ENCODE results near the gene H3-3A. TPM values are rescaled to one million over a fixed set of nuclear protein-coding genes. Genes with fewer than 3 reads are reported as not detected.
A peak's percentile ranks its signal among the peaks of the same experiment; 100 is the strongest.

Gene H3-3A
- total RNA-seq, 1 donor from 2014 or later, result 806 TPM

DNA sequence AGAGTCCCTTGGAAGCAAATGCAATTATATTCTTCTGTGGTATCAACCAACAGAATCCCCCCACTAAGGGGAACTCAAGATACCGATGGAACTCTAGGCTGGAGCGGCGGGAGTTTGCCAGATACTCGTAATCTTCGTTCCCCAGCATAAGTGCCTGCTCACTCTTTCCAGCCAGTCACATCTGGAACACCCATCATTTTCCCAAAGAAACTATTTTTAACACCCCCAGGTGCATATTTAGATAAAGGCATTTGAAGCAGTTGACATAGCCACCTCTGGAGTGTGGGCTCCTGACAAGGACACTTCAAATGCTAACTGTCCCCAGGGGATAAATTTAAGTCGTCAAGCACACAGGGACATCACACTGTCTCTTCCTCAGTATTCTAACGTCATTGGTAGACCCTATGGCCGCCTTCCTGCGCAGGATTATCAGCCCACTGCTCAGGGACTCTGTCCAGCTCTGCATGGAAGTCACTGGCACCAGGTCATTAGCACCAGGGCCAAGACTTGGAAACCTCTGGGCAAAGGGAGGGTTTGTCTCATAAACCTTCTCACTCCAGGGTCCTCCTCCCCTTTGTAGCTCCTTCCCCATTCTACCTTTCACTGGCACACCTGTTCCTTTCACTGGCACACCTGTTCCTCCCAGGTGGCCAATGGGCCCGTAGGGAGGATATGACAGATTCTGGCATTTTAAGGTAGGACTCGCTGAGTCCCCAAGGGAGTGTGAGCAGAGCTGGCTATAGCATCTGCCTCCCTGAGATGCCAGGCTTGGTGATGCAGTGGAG is 48.8 kb downstream of the H3-3A start:
- H3K27ac Mint-ChIP-seq, result peak overlapping the region; percentile 34
- H3K36me3 Mint-ChIP-seq, result no peaks in the 10 kb centered on the region
- H3K9me3 Mint-ChIP-seq, result no peaks in the 10 kb centered on the region
- H3K27me3 Mint-ChIP-seq (ENCODE audit: low read depth), result peaks cover 1% of the 10 kb centered on the region
- TF ChIP-seq, protein P1, sequence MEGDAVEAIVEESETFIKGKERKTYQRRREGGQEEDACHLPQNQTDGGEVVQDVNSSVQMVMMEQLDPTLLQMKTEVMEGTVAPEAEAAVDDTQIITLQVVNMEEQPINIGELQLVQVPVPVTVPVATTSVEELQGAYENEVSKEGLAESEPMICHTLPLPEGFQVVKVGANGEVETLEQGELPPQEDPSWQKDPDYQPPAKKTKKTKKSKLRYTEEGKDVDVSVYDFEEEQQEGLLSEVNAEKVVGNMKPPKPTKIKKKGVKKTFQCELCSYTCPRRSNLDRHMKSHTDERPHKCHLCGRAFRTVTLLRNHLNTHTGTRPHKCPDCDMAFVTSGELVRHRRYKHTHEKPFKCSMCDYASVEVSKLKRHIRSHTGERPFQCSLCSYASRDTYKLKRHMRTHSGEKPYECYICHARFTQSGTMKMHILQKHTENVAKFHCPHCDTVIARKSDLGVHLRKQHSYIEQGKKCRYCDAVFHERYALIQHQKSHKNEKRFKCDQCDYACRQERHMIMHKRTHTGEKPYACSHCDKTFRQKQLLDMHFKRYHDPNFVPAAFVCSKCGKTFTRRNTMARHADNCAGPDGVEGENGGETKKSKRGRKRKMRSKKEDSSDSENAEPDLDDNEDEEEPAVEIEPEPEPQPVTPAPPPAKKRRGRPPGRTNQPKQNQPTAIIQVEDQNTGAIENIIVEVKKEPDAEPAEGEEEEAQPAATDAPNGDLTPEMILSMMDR (IDR thresholded peaks at IDR 0.05; ENCODE audit: unreplicated experiment), result no peak
- no peak for DNase-seq (ENCODE audit: low spot score in 2 of 2, unreplicated experiment in 2 of 2)
- peak overlapping the region; percentile 65 for H3K4me3 Mint-ChIP-seq
- H3K4me1 Mint-ChIP-seq, result peaks cover 27% of the 10 kb centered on the region

DNA sequence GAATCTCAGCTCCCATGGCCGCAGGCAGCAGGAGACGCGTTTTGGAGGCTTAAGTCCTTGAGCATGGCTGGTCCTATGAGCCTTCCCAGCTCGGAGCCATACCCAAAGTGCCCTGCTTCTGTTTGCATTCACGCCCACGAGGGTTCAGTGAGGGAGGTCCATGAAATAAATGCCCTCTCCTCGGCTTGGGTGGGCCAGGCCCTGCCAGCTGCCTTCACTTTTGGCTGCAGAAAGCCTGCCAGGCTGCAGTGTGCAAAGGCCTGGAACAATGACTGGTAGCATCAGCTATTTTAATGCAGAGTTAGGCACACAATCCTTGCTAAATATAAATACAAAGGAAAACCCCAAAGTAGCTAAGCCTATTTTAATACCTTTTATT is 49.4 kb downstream of the H3-3A start:
- no peak for DNase-seq (ENCODE audit: low spot score in 2 of 2, unreplicated experiment in 2 of 2)
- Mint-ChIP-seq H3K4me1 (peaks cover 27% of the 10 kb centered on the region), H3K4me3 (peak overlapping the region; percentile 65), H3K36me3 (no peaks in the 10 kb centered on the region), H3K9me3 (no peaks in the 10 kb centered on the region), H3K27ac (no peak overlapping the region), H3K27me3 (ENCODE audit: low read depth) (peaks cover 1% of the 10 kb centered on the region)
- TF ChIP-seq, protein P1 (IDR thresholded peaks at IDR 0.05; ENCODE audit: unreplicated experiment), result no peak

DNA sequence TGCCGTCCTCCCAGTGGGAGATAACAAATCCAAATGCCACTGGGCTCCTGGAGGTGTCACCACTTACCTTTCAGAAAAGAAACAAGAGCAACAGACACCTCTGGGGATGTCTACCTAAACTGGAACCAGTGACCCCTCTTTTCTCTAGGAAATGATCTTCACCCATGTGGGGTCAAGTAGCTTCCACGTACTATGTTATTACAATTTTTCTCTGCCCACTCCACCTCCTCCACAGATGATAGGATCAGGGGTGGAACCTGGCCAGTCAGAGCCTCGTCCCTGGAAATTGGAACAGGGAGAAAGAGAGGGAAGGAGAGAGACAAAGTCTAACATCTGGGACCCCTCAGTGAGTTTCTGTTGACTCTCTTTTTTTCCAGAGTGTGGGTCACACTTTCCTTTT is 50.1 kb downstream of the H3-3A start:
- Mint-ChIP-seq H3K27me3 (ENCODE audit: low read depth) (peaks cover 1% of the 10 kb centered on the region), H3K9me3 (no peaks in the 10 kb centered on the region), H3K4me1 (peaks cover 22% of the 10 kb centered on the region), H3K36me3 (no peaks in the 10 kb centered on the region), H3K27ac (no peak overlapping the region), H3K4me3 (no peak overlapping the region)
- TF ChIP-seq, protein P1 (IDR thresholded peaks at IDR 0.05; ENCODE audit: unreplicated experiment), result no peak
- no peak for DNase-seq (ENCODE audit: low spot score in 2 of 2, unreplicated experiment in 2 of 2)

DNA sequence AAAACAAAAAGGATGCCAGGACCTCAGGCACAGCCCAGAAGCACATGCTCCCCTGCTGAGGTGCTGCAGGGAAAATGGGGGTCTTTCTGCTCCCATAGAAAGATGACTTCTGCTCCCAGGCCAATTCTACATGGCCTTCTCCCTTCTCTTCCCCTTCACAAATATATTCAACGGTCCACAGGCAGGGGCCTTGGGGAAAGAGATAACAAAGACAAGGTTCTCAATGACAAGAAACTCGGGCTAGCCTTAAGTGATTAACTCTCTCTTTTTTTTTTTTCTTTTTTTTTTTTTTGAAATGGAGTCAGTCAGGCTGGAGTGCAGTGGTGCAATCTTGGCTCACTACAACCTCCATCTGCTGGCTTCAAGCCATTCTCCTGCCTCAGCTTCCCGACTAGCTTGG is 54.2 kb downstream of the H3-3A start:
- no peaks in the 10 kb centered on the region for H3K9me3 Mint-ChIP-seq
- peaks cover 14% of the 10 kb centered on the region for H3K4me1 Mint-ChIP-seq
- H3K4me3 Mint-ChIP-seq, result no peak overlapping the region
- no peak for DNase-seq (ENCODE audit: low spot score in 2 of 2, unreplicated experiment in 2 of 2)
- H3K27me3 Mint-ChIP-seq (ENCODE audit: low read depth), result peaks cover 1% of the 10 kb centered on the region
- H3K27ac Mint-ChIP-seq, result no peak overlapping the region
- TF ChIP-seq, protein P1 (IDR thresholded peaks at IDR 0.05; ENCODE audit: unreplicated experiment), result no peak
- H3K36me3 Mint-ChIP-seq, result no peaks in the 10 kb centered on the region

DNA sequence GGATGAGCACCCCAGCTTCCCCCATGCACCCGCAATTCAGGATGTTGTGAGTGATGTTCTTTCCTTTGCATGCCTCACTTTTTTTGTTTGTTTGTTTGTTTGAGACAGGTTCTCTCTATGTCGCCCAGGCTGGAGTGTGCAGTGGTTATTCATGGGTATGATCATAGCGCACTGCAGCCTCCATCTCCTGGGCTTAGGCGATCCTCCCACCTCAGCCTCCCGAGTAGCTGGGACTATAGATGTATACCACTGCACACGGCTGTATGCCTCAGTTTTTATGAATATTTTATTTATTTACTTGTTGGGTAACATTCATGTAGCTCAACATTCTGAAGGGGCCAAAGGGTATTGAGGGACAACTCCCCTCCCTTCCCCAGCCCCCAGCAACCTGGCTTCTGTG is 54.8 kb downstream of the H3-3A start:
- peaks cover 14% of the 10 kb centered on the region for H3K4me1 Mint-ChIP-seq
- DNase-seq (ENCODE audit: low spot score in 2 of 2, unreplicated experiment in 2 of 2), result no peak
- peaks cover 1% of the 10 kb centered on the region for H3K27me3 Mint-ChIP-seq (ENCODE audit: low read depth)
- H3K9me3 Mint-ChIP-seq, result no peaks in the 10 kb centered on the region
- H3K36me3 Mint-ChIP-seq, result no peaks in the 10 kb centered on the region
- TF ChIP-seq, protein P1 (IDR thresholded peaks at IDR 0.05; ENCODE audit: unreplicated experiment), result no peak
- no peak overlapping the region for H3K27ac Mint-ChIP-seq
- H3K4me3 Mint-ChIP-seq, result no peak overlapping the region
